OCI-LY3 (cell line): ENCODE results near the gene ANTXR2.
"Not testable (repeated sequence)": the region's sequence is repeated elsewhere in the genome, so short reads cannot be mapped to it uniquely, and the experiment has no call there.

Experiments
- H2AFZ ChIP-seq: fragments of 200-600, 300-600 bp; shearing (Covaris generic); 2 replicates; pipeline ENCODE4 v1.6.0; 2014; ENCODE audit warnings: antibody characterized with exemption, low read depth, low read length
- H3K27ac ChIP-seq: fragments of 200-600, 300-600 bp; sonication (generic); 2 replicates; pipeline ENCODE4 v1.5.1; 2014; ENCODE audit warnings: mild to moderate bottlenecking, low read length, moderate library complexity, mixed read lengths
- H3K27me3 ChIP-seq: fragments of 200-600, 300-600 bp; sonication (generic); 2 replicates; pipeline ENCODE4 v1.6.1; 2014; ENCODE audit warnings: low read depth, low read length, mixed read lengths
- H3K36me3 ChIP-seq: fragments of 200-600, 300-600 bp; sonication (generic); replicated peaks from 2 replicates; pipeline ENCODE3; 2014; ENCODE audit warnings: low read depth, low read length, mixed read lengths
- H3K4me1 ChIP-seq: fragments of 300-600, 200-600 bp; sonication (generic); 2 replicates; pipeline ENCODE4 v1.6.1; 2014; ENCODE audit warnings: low read length, mixed read lengths
- H3K4me2 ChIP-seq: fragments of 200-600, 300-600 bp; sonication (generic); 2 replicates; pipeline ENCODE4 v1.6.1; 2014; ENCODE audit warnings: low read length, mixed read lengths
- H3K4me3 ChIP-seq: fragments of 300-600, 200-600 bp; sonication (generic); 2 replicates; pipeline ENCODE4 v1.5.1; 2014; ENCODE audit warnings: antibody characterized with exemption, mild to moderate bottlenecking, low read length, moderate library complexity
- H3K79me2 ChIP-seq: fragments of 300-600, 200-600 bp; shearing (Covaris generic); 2 replicates; pipeline ENCODE4 v1.6.1; 2014; ENCODE audit warnings: mild to moderate bottlenecking, low read length, mixed read lengths
- H3K9ac ChIP-seq: fragments of 300-600, 200-600 bp; shearing (Covaris generic); 2 replicates; pipeline ENCODE4 v1.6.0; 2014; ENCODE audit warnings: mild to moderate bottlenecking, low read length, moderate library complexity
- H3K9me3 ChIP-seq: fragments of 200-600, 300-600 bp; shearing (Covaris generic); 2 replicates; pipeline ENCODE4 v1.6.1; 2014; ENCODE audit warnings: low read length, mixed read lengths; ENCODE audit not compliant: insufficient read depth
- H4K20me1 ChIP-seq: fragments of 200-600, 300-600 bp; sonication (generic); 2 replicates; pipeline ENCODE4 v1.6.1; 2016; ENCODE audit warnings: low read length, mixed read lengths; ENCODE audit not compliant: insufficient read depth
- EZH2phosphoT487 ChIP-seq: fragments of 200-600 bp; shearing (Covaris generic); IDR thresholded peaks from 2 replicates; pipeline ENCODE4 v1.6.1; 2018; ENCODE audit warnings: antibody characterized with exemption, mixed run types, low read depth
- TF ChIP-seq, protein P1 (sequence below): fragments of 200-600, 300-600 bp; sonication (generic); IDR thresholded peaks from 2 replicates; pipeline ENCODE4 v1.5.1; 2014; ENCODE audit warnings: antibody characterized with exemption, low read length, low read depth

Gene ANTXR2

DNA sequence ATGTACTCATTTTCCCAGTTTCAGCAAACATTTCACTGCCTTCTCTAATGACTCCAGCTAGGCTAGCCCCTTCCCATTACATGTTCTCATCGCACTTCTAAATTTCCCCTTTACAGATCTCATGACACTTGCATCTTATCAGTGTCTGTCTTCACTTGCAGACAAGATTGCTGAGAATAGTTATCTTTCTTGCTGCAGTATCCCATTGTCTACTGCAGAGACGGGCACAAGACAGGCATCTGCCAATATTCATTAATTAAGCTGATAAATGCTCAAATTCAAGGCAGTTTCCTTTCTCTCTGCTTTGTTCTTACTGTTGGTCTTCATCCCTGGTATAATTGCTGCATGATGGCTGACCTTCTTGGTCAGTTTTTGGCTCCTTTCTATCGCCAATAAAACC lies 175.9 kb downstream of the ANTXR2 start:
- no peaks in the 10 kb centered on the region for H3K27me3 ChIP-seq
- H2AFZ ChIP-seq = no peak overlapping the region
- no peaks in the 10 kb centered on the region for H3K79me2 ChIP-seq
- TF ChIP-seq EZH2phosphoT487 = no peak
- TF ChIP-seq, protein P1, sequence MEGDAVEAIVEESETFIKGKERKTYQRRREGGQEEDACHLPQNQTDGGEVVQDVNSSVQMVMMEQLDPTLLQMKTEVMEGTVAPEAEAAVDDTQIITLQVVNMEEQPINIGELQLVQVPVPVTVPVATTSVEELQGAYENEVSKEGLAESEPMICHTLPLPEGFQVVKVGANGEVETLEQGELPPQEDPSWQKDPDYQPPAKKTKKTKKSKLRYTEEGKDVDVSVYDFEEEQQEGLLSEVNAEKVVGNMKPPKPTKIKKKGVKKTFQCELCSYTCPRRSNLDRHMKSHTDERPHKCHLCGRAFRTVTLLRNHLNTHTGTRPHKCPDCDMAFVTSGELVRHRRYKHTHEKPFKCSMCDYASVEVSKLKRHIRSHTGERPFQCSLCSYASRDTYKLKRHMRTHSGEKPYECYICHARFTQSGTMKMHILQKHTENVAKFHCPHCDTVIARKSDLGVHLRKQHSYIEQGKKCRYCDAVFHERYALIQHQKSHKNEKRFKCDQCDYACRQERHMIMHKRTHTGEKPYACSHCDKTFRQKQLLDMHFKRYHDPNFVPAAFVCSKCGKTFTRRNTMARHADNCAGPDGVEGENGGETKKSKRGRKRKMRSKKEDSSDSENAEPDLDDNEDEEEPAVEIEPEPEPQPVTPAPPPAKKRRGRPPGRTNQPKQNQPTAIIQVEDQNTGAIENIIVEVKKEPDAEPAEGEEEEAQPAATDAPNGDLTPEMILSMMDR = no peak
- no peak overlapping the region for H3K27ac ChIP-seq
- no peaks in the 10 kb centered on the region for H4K20me1 ChIP-seq
- no peaks in the 10 kb centered on the region for H3K4me1 ChIP-seq
- no peak overlapping the region for H3K4me3 ChIP-seq
- H3K9me3 ChIP-seq = no peaks in the 10 kb centered on the region
- no peak overlapping the region for H3K4me2 ChIP-seq
- no peak overlapping the region for H3K9ac ChIP-seq
- H3K36me3 ChIP-seq = no peaks in the 10 kb centered on the region

DNA sequence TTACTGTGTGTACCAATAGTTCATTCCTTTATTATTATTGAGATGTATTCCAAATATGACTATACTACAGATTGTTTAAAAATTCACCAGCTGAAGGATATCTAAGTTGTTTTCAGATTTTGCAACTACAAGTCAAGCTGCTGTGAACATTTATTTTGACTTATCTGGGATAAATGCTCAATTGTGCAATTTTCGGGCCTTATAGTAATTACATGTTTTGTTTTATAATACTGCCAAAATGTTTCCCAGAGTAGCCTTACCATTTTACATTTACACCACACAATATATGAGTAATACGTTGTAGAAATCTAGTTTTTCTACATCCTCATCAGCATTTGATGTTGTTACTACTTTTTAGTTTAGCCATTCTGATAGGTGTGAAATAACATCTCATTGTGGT lies 179.6 kb downstream of the ANTXR2 start:
- TF ChIP-seq EZH2phosphoT487 = no peak
- TF ChIP-seq, protein P1 = no peak
- Histone ChIP-seq H2AFZ (no peak overlapping the region), H3K9ac (no peak overlapping the region), H3K27ac (no peak overlapping the region), H3K4me2 (no peak overlapping the region), H3K36me3 (no peaks in the 10 kb centered on the region), H3K4me1 (no peaks in the 10 kb centered on the region), H3K27me3 (no peaks in the 10 kb centered on the region), H4K20me1 (no peaks in the 10 kb centered on the region), H3K9me3 (no peaks in the 10 kb centered on the region), H3K79me2 (no peaks in the 10 kb centered on the region), H3K4me3 (no peak overlapping the region)

DNA sequence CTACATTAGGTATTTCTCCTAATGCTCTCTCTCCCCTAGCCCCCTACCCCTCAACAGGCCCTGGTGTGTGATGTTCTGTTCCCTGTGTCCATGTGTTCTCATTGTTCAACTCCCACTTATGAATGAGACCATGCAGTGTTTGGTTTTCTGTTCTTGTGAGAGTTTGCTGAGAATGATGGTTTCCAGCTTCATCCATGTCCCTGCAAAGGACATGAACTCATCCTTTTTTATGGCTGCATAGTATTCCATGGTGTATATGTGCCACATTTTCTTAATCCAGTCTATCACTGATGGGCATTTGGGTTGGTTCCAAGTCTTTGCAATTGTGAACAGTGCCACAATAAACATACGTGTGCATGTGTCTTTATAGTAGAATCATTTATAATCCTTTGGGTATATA lies 184.0 kb downstream of the ANTXR2 start:
- H3K27me3 ChIP-seq, H3K36me3 ChIP-seq, H2AFZ ChIP-seq, H3K9ac ChIP-seq, H4K20me1 ChIP-seq, H3K4me2 ChIP-seq, H3K79me2 ChIP-seq, H3K4me1 ChIP-seq, H3K27ac ChIP-seq, H3K4me3 ChIP-seq, H3K9me3 ChIP-seq: not testable (repeated sequence)

DNA sequence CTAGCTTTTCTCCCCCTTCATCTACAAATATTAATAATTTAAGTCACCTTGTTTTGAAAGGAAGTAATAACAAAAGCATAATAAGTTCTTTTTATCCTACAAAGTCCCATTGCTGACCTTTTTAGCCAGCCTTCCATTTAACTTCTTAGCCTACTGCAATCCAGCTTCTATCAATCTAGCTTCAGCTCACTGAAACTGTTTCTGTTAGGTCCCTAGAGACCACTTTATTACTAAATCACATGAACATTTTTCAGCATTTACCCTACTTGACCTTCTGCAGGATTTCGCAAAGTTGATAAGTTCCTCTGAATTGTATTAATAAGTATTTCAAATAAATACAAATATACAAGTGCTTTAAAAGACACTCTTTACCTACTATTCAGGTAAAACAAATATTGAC lies 186.5 kb downstream of the ANTXR2 start:
- H2AFZ ChIP-seq = no peak overlapping the region
- no peaks in the 10 kb centered on the region for H3K27me3 ChIP-seq
- H3K4me3 ChIP-seq = no peak overlapping the region
- H3K9me3 ChIP-seq = no peaks in the 10 kb centered on the region
- no peak overlapping the region for H3K4me2 ChIP-seq
- no peaks in the 10 kb centered on the region for H3K79me2 ChIP-seq
- H4K20me1 ChIP-seq = no peaks in the 10 kb centered on the region
- H3K27ac ChIP-seq = no peak overlapping the region
- no peak for TF ChIP-seq EZH2phosphoT487
- TF ChIP-seq, protein P1 = no peak
- no peaks in the 10 kb centered on the region for H3K36me3 ChIP-seq
- no peaks in the 10 kb centered on the region for H3K4me1 ChIP-seq
- H3K9ac ChIP-seq = no peak overlapping the region

DNA sequence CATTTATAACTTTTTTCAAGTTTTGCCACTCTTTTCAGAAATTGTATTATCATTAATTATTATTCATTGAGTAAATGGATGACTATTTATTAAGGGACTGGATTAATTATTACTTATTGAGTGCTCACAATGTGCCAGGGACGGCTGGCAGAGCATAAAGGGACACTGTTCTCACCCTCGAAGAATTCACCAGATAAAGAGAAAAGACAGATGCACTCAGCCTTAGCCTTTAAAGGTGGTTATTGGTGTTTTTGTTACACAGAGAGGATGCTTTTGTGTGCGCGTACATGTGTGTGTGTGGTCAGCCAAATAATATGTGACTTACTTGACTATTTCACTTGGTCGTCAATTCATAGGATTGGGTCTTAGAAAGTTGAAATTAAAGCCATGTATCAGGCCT lies 187.0 kb downstream of the ANTXR2 start:
- Histone ChIP-seq H3K4me1 (no peaks in the 10 kb centered on the region), H3K36me3 (no peaks in the 10 kb centered on the region), H4K20me1 (no peaks in the 10 kb centered on the region), H3K27ac (no peak overlapping the region), H3K27me3 (no peaks in the 10 kb centered on the region), H3K9me3 (no peaks in the 10 kb centered on the region), H3K79me2 (no peaks in the 10 kb centered on the region), H3K9ac (no peak overlapping the region), H2AFZ (no peak overlapping the region), H3K4me2 (no peak overlapping the region), H3K4me3 (no peak overlapping the region)
- TF ChIP-seq, protein P1 = no peak
- TF ChIP-seq EZH2phosphoT487 = no peak
